Left lung (tissue), 10 donors: ENCODE results near the gene ZDHHC6. TPM values are rescaled to one million over a fixed set of nuclear protein-coding genes. Genes with fewer than 3 reads are reported as not detected.
A peak's percentile ranks its signal among the peaks of the same experiment; 100 is the strongest.
"Not testable (repeated sequence)": the region's sequence is repeated elsewhere in the genome, so short reads cannot be mapped to it uniquely, and the experiment has no call there.

Experiments used
- ATAC-seq: fragments of 200-7000 bp; cut with Tn5 transposase; one replicate; pipeline ENCODE4 v1.9.1; 2020; ENCODE audit warnings: moderate library complexity
- DNase-seq, 4 donors: peaks; one replicate each; pipeline ENCODE4 v3.0.0-alpha.2; 2013 to 2020
- H3K27ac ChIP-seq, 2 donors: fragments of 200-600 bp; sonication (generic) in 1 of 2; one replicate each; pipeline versions ENCODE4 v1.5.0 to v1.8.0; 2020 to 2021
- H3K27me3 ChIP-seq, 2 donors: fragments of 200-600 bp; sonication (generic) in 1 of 2; one replicate each; pipeline versions ENCODE4 v1.5.0 to v1.8.0; 2020 to 2021
- H3K36me3 ChIP-seq, 2 donors: fragments of 200-600 bp; sonication (generic) in 1 of 2; one replicate each; pipeline versions ENCODE4 v1.5.0 to v1.8.0; 2020 to 2021
- H3K4me1 ChIP-seq, 2 donors: fragments of 200-600 bp; one replicate each; pipeline ENCODE4 v1.8.0; 2021
- H3K4me3 ChIP-seq, 2 donors: fragments of 200-600 bp; sonication (generic) in 1 of 2; one replicate each; pipeline versions ENCODE4 v1.5.0 to v1.8.0; 2020 to 2021; ENCODE audit warnings: mild to moderate bottlenecking in 1 of 2
- H3K9me3 ChIP-seq, 2 donors: fragments of 200-600 bp; sonication (generic) in 1 of 2; one replicate each; pipeline versions ENCODE4 v1.5.0 to v1.8.0; 2020 to 2021
- CTCF ChIP-seq, 2 donors: fragments of 200-600 bp; sonication (generic) in 1 of 2; IDR thresholded peaks; one replicate each; pipeline versions ENCODE4 v1.5.0 to v1.8.0; 2021; ENCODE audit warnings: antibody characterized with exemption in 2 of 2
- intact Hi-C, 2 donors: fragments of 100-400 bp; cut with DNase I; formaldehyde crosslinking; loops; one replicate each; pipeline versions ENCODE4 v1.11.2 to v1.14.2; 2022
- polyA plus RNA-seq, 6 donors: library from polyadenylated mRNA; unstranded; fragments of 120-200 nt; gene quantifications; one replicate each; pipeline ENCODE4 v1.2.1, GENCODE V29; 2013; ENCODE audit not compliant: insufficient read length in 6 of 6
- total RNA-seq, 2 donors: library from RNA; stranded (reverse); fragmentation: NEBNext Ultra II Directional; extraction: Animal tissue kit (Norgen Biotek cat#: 25700); gene quantifications; one replicate each; pipeline ENCODE4 v1.2.1, GENCODE V29; 2021
- donor health status: DM: no; HTN: yes; CAD: no.
- donor health status: DM: no; HTN: no; CAD: no.

ZDHHC6 gene
- total and polyA plus RNA-seq, 8 donors: 36.0 to 72.1 (median 61.4) TPM

- Histone ChIP-seq H3K27me3 (no peaks in the 10 kb centered on the region), H3K9me3 (no peaks in the 10 kb centered on the region), H3K27ac (peak overlapping the region; percentile 63 to 93), H3K4me3 (no peak overlapping the region), H3K4me1 (peaks cover 0 to 74% of the 10 kb centered on the region in 2 donors), H3K36me3 (no peaks in the 10 kb centered on the region)
- intact Hi-C loops: no loop called here
- peak in 2 of 4 donors; percentile 48 to 63 for DNase-seq
- no peak for TF ChIP-seq CTCF (IDR thresholded peaks at IDR 0.05)
- peak; percentile 83 for ATAC-seq
Observed at GRCh38 chr10:112389271-112389822, 57.4 kb downstream of the ZDHHC6 start.

GRCh38 chr10:112388548-112388947, 58.2 kb downstream of the ZDHHC6 start:
- no peak for TF ChIP-seq CTCF (IDR thresholded peaks at IDR 0.05)
- no peak for ATAC-seq
- peaks cover 0 to 75% of the 10 kb centered on the region in 2 donors for H3K4me1 ChIP-seq

GRCh38 chr10:112388056-112388455, 58.7 kb downstream of the ZDHHC6 start:
- Histone ChIP-seq H3K4me1 (peaks cover 0 to 76% of the 10 kb centered on the region in 2 donors), H3K27ac (peak overlapping the region in 1 of 2 donors; percentile 93)
- H3K4me3 ChIP-seq, DNase-seq, intact Hi-C loops, H3K27me3 ChIP-seq, H3K9me3 ChIP-seq, ATAC-seq, H3K36me3 ChIP-seq: not testable (repeated sequence)

More at GRCh38 chr10:112388548-112388947, 58.2 kb downstream of the ZDHHC6 start:
- Histone ChIP-seq H3K27me3 (no peaks in the 10 kb centered on the region), H3K27ac (peak overlapping the region; percentile 63 to 93), H3K9me3 (no peaks in the 10 kb centered on the region), H3K36me3 (no peaks in the 10 kb centered on the region), H3K4me3 (no peak overlapping the region)
- intact Hi-C loops: no loop called here
- no peak for DNase-seq

GRCh38 chr10:112385201-112385600, 61.5 kb downstream of the ZDHHC6 start:
- no peak for ATAC-seq
- H3K27ac ChIP-seq: no peak overlapping the region
- H3K4me1 ChIP-seq: peaks cover 0 to 60% of the 10 kb centered on the region in 2 donors

GRCh38 chr10:112384141-112384540, 62.6 kb downstream of the ZDHHC6 start:
- no peak for DNase-seq
- Histone ChIP-seq H3K4me1 (peaks cover 0 to 60% of the 10 kb centered on the region in 2 donors), H3K9me3 (no peaks in the 10 kb centered on the region), H3K27me3 (no peaks in the 10 kb centered on the region), H3K27ac (peak overlapping the region in 1 of 2 donors; percentile 28), H3K4me3 (no peak overlapping the region), H3K36me3 (peaks cover 0 to 15% of the 10 kb centered on the region in 2 donors)
- intact Hi-C loops: no loop called here
- no peak for ATAC-seq
- no peak for TF ChIP-seq CTCF (IDR thresholded peaks at IDR 0.05)

More at GRCh38 chr10:112385201-112385600, 61.5 kb downstream of the ZDHHC6 start:
- no peak for TF ChIP-seq CTCF (IDR thresholded peaks at IDR 0.05)
- intact Hi-C loops: no loop called here
- H3K9me3 ChIP-seq: no peaks in the 10 kb centered on the region
- H3K36me3 ChIP-seq: peaks cover 0 to 15% of the 10 kb centered on the region in 2 donors
- no peaks in the 10 kb centered on the region for H3K27me3 ChIP-seq
- no peak for DNase-seq
- H3K4me3 ChIP-seq: no peak overlapping the region

- peak; percentile 90 for ATAC-seq
- Histone ChIP-seq H3K4me3 (no peak overlapping the region), H3K27ac (peak overlapping the region in 1 of 2 donors; percentile 10), H3K4me1 (peaks cover 0 to 60% of the 10 kb centered on the region in 2 donors), H3K27me3 (no peaks in the 10 kb centered on the region), H3K9me3 (no peaks in the 10 kb centered on the region), H3K36me3 (peaks cover 0 to 15% of the 10 kb centered on the region in 2 donors)
- DNase-seq: no peak
- intact Hi-C loops: no loop called here
- TF ChIP-seq CTCF (IDR thresholded peaks at IDR 0.05): no peak
Observed at GRCh38 chr10:112383325-112383724, 63.4 kb downstream of the ZDHHC6 start.
